HepG2 (cell line): Measurements from ENCODE around the gene DCDC2. TPM values are rescaled to one million over a fixed set of nuclear protein-coding genes. Genes with fewer than 3 reads are reported as not detected.
A peak's percentile ranks its signal among the peaks of the same experiment; 100 is the strongest.

Source experiments
- ATAC-seq: fragments of 200-7000 bp; cut with Tn5 transposase; 3 replicates; pipeline ENCODE4 v1.9.1; 2020; ENCODE audit warnings: mild to moderate bottlenecking, moderate library complexity
- BruUV-seq: library from RNA; stranded (reverse); fragments of 400-500 nt; replicated peaks from 2 replicates; lab custom pipeline; 2021; lab: Mats Ljungman, UMichigan
- CTCF ChIA-PET: fragments of 300-600 bp; formaldehyde crosslinking; extraction: SDS; loops from one replicate; lab custom pipeline; 2021; ENCODE audit warnings: low total read pairs, inconsistent platforms, low intra/inter-chr PET ratio; lab: Yijun Ruan, JAX
- POLR2A ChIA-PET: fragments of 350-600 bp; sonication (Branson Sonifier 250); formaldehyde crosslinking; loops from one replicate; lab custom pipeline; 2020; ENCODE audit warnings: antibody characterized with exemption, inconsistent platforms; lab: Yijun Ruan, JAX
- DNase-seq: peaks from one replicate; pipeline ENCODE4 v3.0.0-alpha.2; 2015; ENCODE audit warnings: low spot score
- FAIRE-seq: peaks from 3 replicates; lab custom pipeline; 2011; peaks lifted over from hg19 to GRCh38; lab: Jason Lieb, UNC
- H2AFZ ChIP-seq: one replicate; pipeline ENCODE4 v1.6.1; 2011; ENCODE audit warnings: low read length, inconsistent platforms
- H3K27ac ChIP-seq: fragments of 300-600 bp; 3 replicates; pipeline ENCODE4 v1.8.0; 2011; ENCODE audit warnings: mixed run types, mild to moderate bottlenecking, mixed read lengths, low read length, inconsistent platforms; ENCODE audit not compliant: insufficient read depth; ENCODE audit errors: extremely low read length
- H3K27me3 ChIP-seq, 2 experiments: fragments of 200-600 bp in 1 of 2; 2 replicates in 1 of 2; 3 replicates in 1 of 2; pipeline versions ENCODE4 v1.6.0 to v1.8.0; 2011; ENCODE audit warnings: low read length in 2 of 2, mild to moderate bottlenecking in 2 of 2, moderate library complexity in 2 of 2, inconsistent platforms in 1 of 2; ENCODE audit not compliant: insufficient read depth in 2 of 2, control insufficient read depth in 1 of 2
- H3K36me3 ChIP-seq, 2 experiments: fragments of 200-600 bp in 1 of 2; replicated peaks in 1 of 2; 2 replicates in 1 of 2; 3 replicates in 1 of 2; pipeline versions ENCODE4 v1.5.1 to v1.8.0; 2011; ENCODE audit warnings: low read length in 2 of 2, inconsistent platforms in 1 of 2; ENCODE audit not compliant: insufficient read depth in 2 of 2, control insufficient read depth in 1 of 2
- H3K4me1 ChIP-seq: 2 replicates; pipeline ENCODE4 v1.5.1; 2012; ENCODE audit warnings: low read length, inconsistent platforms; ENCODE audit not compliant: insufficient read depth
- H3K4me2 ChIP-seq: 2 replicates; pipeline ENCODE4 v1.6.0; 2011; ENCODE audit warnings: low read depth, low read length, inconsistent platforms
- H3K4me3 ChIP-seq, 3 experiments: fragments of 200-600 bp in 1 of 3; sonication (generic), shearing (Covaris generic) in 1 of 3; replicated peaks in 1 of 3; 2 replicates each; pipeline ENCODE4 v1.5.1; 2011 to 2016; ENCODE audit warnings: low read length in 3 of 3, inconsistent platforms in 2 of 3, low read depth in 2 of 3, mild to moderate bottlenecking in 2 of 3, control low read depth in 1 of 3, mixed read lengths in 1 of 3; ENCODE audit not compliant: insufficient read depth in 1 of 3
- H3K79me2 ChIP-seq: one replicate; pipeline ENCODE4 v1.6.1; 2011; ENCODE audit warnings: low read length, inconsistent platforms; ENCODE audit not compliant: insufficient read depth
- H3K9ac ChIP-seq: 2 replicates; pipeline ENCODE4 v1.6.0; 2011; ENCODE audit warnings: mild to moderate bottlenecking, low read depth, low read length, inconsistent platforms; ENCODE audit not compliant: insufficient read depth
- H3K9me3 ChIP-seq: 2 replicates; pipeline ENCODE4 v1.5.1; 2012; ENCODE audit warnings: mild to moderate bottlenecking, low read length
- H4K20me1 ChIP-seq: 2 replicates; pipeline ENCODE4 v1.6.0; 2011; ENCODE audit warnings: inconsistent platforms, mild to moderate bottlenecking, low read length, moderate library complexity; ENCODE audit not compliant: insufficient read depth
- ARID2 ChIP-seq: sonication (generic); formaldehyde crosslinking; IDR thresholded peaks from 2 replicates; pipeline ENCODE4 v1.8.1; 2022; ENCODE audit warnings: mild to moderate bottlenecking, missing genetic modification reagents, borderline replicate concordance
- BCL6 ChIP-seq: IDR thresholded peaks from 2 replicates; pipeline ENCODE4 v1.6.1; 2016; ENCODE audit warnings: missing genetic modification reagents, missing compliant biosample characterization
- CAMTA2 ChIP-seq: sonication (generic); formaldehyde crosslinking; IDR thresholded peaks from 2 replicates; pipeline ENCODE4 v1.4.0; 2020; ENCODE audit warnings: mild to moderate bottlenecking, missing genetic modification reagents, borderline replicate concordance
- CEBPB ChIP-seq: IDR thresholded peaks from 2 replicates; pipeline ENCODE4 v1.6.1; 2011; ENCODE audit warnings: low read depth, low read length, improper control_type of control experiment, borderline replicate concordance
- FUBP1 ChIP-seq: sonication (generic); formaldehyde crosslinking; IDR thresholded peaks from 2 replicates; pipeline ENCODE4 v1.5.1; 2020; ENCODE audit warnings: missing genetic modification reagents, mild to moderate bottlenecking, borderline replicate concordance
- NR2F6 ChIP-seq, 2 experiments: IDR thresholded peaks; 2 replicates each; pipeline ENCODE4 v1.6.1; 2016; ENCODE audit warnings: antibody characterized with exemption in 1 of 2, mild to moderate bottlenecking in 1 of 2
- SMAD3 ChIP-seq: sonication (generic); formaldehyde crosslinking; IDR thresholded peaks from 2 replicates; pipeline ENCODE4 v1.4.0; 2020; ENCODE audit warnings: missing genetic modification reagents
- ZFP82 ChIP-seq: sonication (generic); formaldehyde crosslinking; IDR thresholded peaks from 2 replicates; pipeline ENCODE4 v1.5.1; 2020; ENCODE audit warnings: mild to moderate bottlenecking, missing genetic modification reagents, borderline replicate concordance
- ZFP91 ChIP-seq: sonication (generic); formaldehyde crosslinking; IDR thresholded peaks from 2 replicates; pipeline ENCODE4 v1.9.0; 2022; ENCODE audit warnings: missing genetic modification reagents, mild to moderate bottlenecking, borderline replicate concordance
- ZNF792 ChIP-seq: IDR thresholded peaks from 2 replicates; pipeline ENCODE4 v1.6.1; 2016
- WGBS: methylation state at CpG from one replicate; pipeline ENCODE4 v1.1.6; 2017; ENCODE audit warnings: low lambda C conversion rate; 5-methylcytosine and 5-hydroxymethylcytosine counted together
- in situ Hi-C: cut with HindIII; loops from 2 replicates; pipeline ENCODE4 v1.10.0; 2017; ENCODE audit warnings: low pct_unique_long_range_greater_than_20kb; ENCODE audit not compliant: extremely low pct_ligation_motif_present
- intact Hi-C: fragments of 100-400 bp; cut with micrococcal nuclease; formaldehyde crosslinking; loops from one replicate; pipeline ENCODE4 v1.10.0; 2022; ENCODE audit not compliant: unreplicated experiment
- polyA plus RNA-seq, 8 experiments: library from polyadenylated mRNA; depleted of rRNA in 3 of 8; stranded (reverse) in 7 of 8; unstranded in 1 of 8; fragments of >200 nt; fragmentation: Illumina TruSeq in 4 of 8; extraction: Trizol in 4 of 8; gene quantifications; 2 replicates each; pipeline versions ENCODE4 v1.2.1 to v1.2.3, GENCODE V29; 2011 to 2016; ENCODE audit warnings: low read depth in 4 of 8, missing spikeins in 1 of 8, mixed read lengths in 1 of 8; ENCODE audit not compliant: insufficient read depth in 1 of 8
- total RNA-seq, 5 experiments: library from RNA; depleted of rRNA; stranded (reverse); fragments of >200 nt; fragmentation: Illumina TruSeq; extraction: Trizol; gene quantifications; 2 replicates each; pipeline ENCODE4 v1.2.3, GENCODE V29; 2016; ENCODE audit warnings: low read depth in 1 of 5

Gene DCDC2
- total and polyA plus RNA-seq, 2 of the 13 experiments (the other 11 are each of a cell fraction or from before 2014, with no cell fraction given): 9.0 to 36.2 TPM

DNA sequence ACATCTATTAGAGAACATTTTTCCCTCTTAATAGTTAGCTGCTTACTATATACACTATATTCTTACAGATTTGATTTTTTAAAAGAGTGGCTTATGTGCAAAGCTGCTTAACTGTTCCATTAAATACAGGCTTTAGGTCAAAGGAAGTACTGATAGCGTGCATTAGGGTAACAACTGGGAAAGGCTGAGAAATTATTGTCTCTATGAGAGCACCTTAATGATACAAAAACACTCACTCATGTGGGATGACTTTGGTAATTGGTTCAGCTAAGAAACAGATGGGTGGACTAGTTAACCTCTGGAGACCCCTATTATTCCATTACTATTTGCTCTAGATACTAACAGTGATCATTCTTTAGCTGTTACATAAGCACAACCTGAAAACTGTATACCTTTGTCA is 4.0 kb downstream of the DCDC2 start:
- in situ Hi-C loops: no loop called here
- peaks cover 9 to 31% of the 10 kb centered on the region in 2 experiments for H3K36me3 ChIP-seq
- H3K4me1 ChIP-seq: peaks cover 72% of the 10 kb centered on the region
- no peak overlapping the region for H3K27ac ChIP-seq
- no peak overlapping the region for H2AFZ ChIP-seq
- BruUV-seq: no TSS peak
- peaks cover 3% of the 10 kb centered on the region; the same call in 1 of the 2 replicates for H4K20me1 ChIP-seq
- intact Hi-C loops: no loop called here
- DNase-seq (no peak), ATAC-seq (no peak)
- WGBS: 95% methylated on average over 1 of the region's 1 CpG
- peaks cover 87% of the 10 kb centered on the region for H3K79me2 ChIP-seq
- H3K9me3 ChIP-seq: no peaks in the 10 kb centered on the region
- H3K4me2 ChIP-seq: peak overlapping the region; percentile 91
- TF ChIP-seq BCL6 (CRISPR knock-in tag) (peak; percentile 42; the same call in 1 of the 2 replicates), CAMTA2 (CRISPR knock-in tag) (no peak), ZFP82 (CRISPR knock-in tag) (no peak)
- TF ChIP-seq, all 625 proteins: peak for 1
- ChIA-PET CTCF (no interaction called here), POLR2A (no interaction called here)
- peak overlapping the region; percentile 6 to 81 (median 81); a peak in 4 of 6 replicates for H3K4me3 ChIP-seq
- H3K27me3 ChIP-seq: no peaks in the 10 kb centered on the region; a peak in 1 of 5 replicates
- no peak for FAIRE-seq
- peak overlapping the region; percentile 79; the same call in 1 of the 2 replicates for H3K9ac ChIP-seq

DNA sequence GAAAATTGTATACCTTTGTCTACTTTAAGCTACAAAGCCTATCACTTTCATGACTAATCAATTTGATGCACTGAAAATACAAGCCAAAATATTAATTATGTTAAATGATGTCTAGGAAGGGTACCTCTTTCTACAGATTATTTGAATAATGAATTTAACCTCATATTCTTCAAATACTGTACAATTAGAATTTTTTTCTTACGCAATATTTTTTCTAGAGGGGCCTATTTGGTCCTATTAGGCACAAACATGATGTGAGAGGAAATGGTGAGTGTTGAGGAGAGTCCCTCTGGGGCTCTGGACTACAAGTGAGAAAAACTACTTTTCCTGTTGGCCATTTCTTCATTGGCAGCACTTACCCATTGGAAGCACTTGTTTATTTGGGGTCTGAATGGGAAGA is 5.4 kb downstream of the DCDC2 start:
- no peak overlapping the region for H3K27ac ChIP-seq
- BruUV-seq: no TSS peak
- CTCF ChIA-PET: no interaction called here

More for the DNA sequence above, 5.4 kb downstream of the DCDC2 start:
- TF ChIP-seq ARID2: no peak
- peak; percentile 69; the same call in 1 of the 2 replicates for TF ChIP-seq CEBPB
- no peak for TF ChIP-seq FUBP1 (CRISPR knock-in tag)
- TF ChIP-seq NR2F6 (IDR thresholded peaks at IDR 0.05): no peak
- no peak for TF ChIP-seq NR2F6 (CRISPR knock-in tag; IDR thresholded peaks at IDR 0.05)
- TF ChIP-seq SMAD3: no peak
- no peak for TF ChIP-seq ZFP91 (CRISPR knock-in tag)
- no peak for TF ChIP-seq ZNF792 (CRISPR knock-in tag)
- TF ChIP-seq, all 625 proteins: peak for 1
- Histone ChIP-seq H3K4me3 (no peak overlapping the region), H3K4me2 (no peak overlapping the region), H3K9ac (no peak overlapping the region), H3K9me3 (no peaks in the 10 kb centered on the region), H4K20me1 (peaks cover 3% of the 10 kb centered on the region), H2AFZ (no peak overlapping the region), H3K4me1 (peaks cover 79% of the 10 kb centered on the region), H3K79me2 (peaks cover 91% of the 10 kb centered on the region), H3K36me3 (peaks cover 12 to 37% of the 10 kb centered on the region in 2 experiments), H3K27me3 (no peaks in the 10 kb centered on the region; a peak in 1 of 5 replicates)
- 96% methylated on average over 1 of the region's 1 CpG for WGBS
- POLR2A ChIA-PET: no interaction called here
- no peak for DNase-seq
- no peak for FAIRE-seq
- in situ Hi-C loops (no loop called here), intact Hi-C loops (no loop called here)
- ATAC-seq: no peak
